ENCODE data around the gene CABP1.

DNA sequence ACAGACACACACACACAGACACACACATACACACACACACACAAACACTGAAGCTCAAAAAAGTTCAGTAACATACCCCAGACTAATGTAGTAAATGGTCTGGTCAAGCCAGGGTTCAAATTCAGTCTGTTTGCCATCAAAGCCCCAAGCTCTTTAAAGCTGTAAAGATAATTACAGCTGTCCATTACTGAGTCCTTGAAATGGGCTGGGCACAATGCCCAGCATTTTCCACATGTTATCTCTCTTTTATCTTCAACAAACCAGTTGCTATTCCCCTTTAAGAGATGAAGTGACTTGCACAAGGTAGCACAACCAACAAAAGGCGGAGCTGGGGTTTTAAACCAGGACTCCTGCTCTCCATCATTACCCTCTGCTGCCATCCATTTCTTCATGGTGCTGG is 62.2 kb downstream of the CABP1 start:
- TF ChIP-seq POLR2AphosphoS5 (IDR thresholded peaks at IDR 0.05; ENCODE audit: low read depth, low read length) (no peak), TAF1 (IDR thresholded peaks at IDR 0.05; ENCODE audit: borderline replicate concordance, insufficient read depth, low read length) (no peak)

Data from PFSK-1 (cell line).